ENCODE results near the gene ZNF497.
"Not testable (repeated sequence)": the region's sequence is repeated elsewhere in the genome, so short reads cannot be mapped to it uniquely, and the experiment has no call there.

ZNF497 gene

DNA sequence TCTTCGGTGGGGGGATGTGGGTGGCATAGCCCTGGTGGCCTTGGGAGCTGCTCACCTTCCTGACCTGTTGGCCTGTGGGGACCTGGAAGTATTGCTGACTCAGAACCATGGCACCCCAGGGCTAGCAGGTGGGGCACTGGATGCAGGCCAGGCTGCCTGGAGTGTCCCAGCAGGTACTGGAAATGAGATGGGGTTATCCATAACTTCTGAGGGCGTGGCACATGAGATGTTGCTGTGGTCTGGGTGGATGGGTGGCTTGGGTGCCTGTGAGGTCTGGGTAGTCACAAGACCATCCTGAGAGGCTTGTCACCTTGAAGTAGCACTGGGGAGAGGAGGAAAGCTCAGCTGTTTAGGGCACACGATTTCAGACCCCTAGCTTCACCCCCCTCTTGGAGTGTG is 32.3 kb upstream of the ZNF497 start:
- no peak for DNase-seq (ENCODE audit: low read depth, low spot score)

- DNase-seq (ENCODE audit: low read depth, low spot score): no peak
These were observed 31.1 kb upstream of the ZNF497 start for GRCh38 chr19:58393725-58394033.

- no peak for DNase-seq (ENCODE audit: low read depth, low spot score)
These were observed 30.6 kb upstream of the ZNF497 start for GRCh38 chr19:58392945-58393724.

- no peak for DNase-seq (ENCODE audit: low read depth, low spot score)
These were observed 25.6 kb upstream of the ZNF497 start for GRCh38 chr19:58388175-58388526.

DNA sequence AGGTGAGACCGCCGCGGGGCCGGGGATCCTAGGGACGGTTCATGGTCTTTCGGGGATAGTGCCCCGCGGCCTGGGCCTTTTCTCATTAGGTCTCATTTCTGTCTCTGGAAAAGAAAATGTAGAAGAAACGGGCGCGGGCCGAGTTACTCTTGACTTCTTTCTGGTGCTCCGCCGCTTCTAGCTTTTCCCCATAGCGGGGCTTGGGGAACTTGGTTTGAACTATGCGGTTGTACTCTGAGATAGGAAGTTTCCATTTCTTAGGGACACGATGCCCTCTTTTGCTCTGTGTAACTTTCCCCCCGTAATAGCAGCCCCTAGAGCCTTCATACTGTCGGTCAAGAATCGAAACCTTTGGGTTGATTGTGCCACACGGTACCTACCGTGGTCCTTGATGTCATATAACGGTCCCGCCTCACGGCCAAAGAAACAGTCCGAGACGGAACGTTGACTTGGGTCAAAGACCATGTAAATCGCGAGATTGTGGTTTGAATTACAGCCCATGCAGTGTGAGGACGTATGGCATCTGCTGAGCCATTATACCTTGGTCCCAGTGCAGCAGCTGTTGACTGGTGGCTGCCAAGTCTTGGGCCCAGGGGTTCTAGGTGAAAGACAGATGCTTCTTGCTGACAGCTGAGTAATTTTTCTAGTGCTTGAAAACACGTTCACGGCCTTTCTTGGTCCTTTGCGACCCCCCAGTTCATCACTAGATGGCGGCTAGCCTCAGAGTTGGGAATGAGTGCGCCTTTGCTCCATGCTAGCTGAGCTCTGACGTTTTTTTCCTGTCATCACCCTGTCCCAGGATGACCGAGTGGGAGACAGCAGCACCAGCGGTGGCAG is 25.0 kb upstream of the ZNF497 start:
- DNase-seq (ENCODE audit: low read depth, low spot score): no peak

- peak; percentile 91 for DNase-seq (ENCODE audit: low read depth, low spot score)
These were observed 24.2 kb upstream of the ZNF497 start, which contains the start of gene RPS5 for GRCh38 chr19:58386576-58387337. TSS of gene RPS5 (plus strand) at chr19:58387269. CDS start at chr19:58388138, 869 bp downstream.

DNA sequence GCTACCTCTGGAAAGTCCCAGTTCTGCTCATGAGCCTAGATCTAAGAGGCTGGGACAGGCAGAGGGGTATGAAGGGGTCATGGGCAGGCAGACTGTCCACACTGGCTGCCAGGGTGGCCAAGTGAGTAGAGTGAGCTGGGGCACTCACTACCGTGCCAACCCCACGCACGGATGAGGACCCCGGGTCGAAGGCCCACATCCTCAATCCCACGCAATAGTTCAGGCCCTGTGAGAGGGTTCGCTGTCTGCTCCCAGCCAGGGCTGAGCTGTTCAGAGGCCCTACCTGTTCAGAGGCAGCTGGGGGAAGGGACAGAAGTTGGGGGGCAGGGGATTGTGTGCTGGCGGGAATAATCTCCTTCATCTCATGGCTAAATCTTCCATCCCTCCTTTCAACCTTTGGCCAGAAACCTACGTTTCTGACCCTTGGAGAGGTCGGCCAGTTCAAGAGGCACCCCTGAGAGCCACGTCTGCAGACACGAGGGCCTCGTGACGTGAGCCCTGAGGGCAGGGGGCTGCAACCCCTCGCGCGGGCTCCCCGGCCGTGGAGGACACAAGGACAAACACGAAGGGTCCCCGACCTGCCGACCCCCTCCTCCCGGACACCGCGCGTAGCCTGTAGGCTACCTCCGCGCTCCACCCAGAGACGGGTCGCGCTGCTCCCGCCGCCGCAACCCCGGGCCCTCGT is 23.5 kb upstream of the ZNF497 start:
- DNase-seq (ENCODE audit: low read depth, low spot score): no peak

GRCh38 chr19:58385313-58385890 is 22.9 kb upstream of the ZNF497 start:
- no peak for DNase-seq (ENCODE audit: low read depth, low spot score)

DNA sequence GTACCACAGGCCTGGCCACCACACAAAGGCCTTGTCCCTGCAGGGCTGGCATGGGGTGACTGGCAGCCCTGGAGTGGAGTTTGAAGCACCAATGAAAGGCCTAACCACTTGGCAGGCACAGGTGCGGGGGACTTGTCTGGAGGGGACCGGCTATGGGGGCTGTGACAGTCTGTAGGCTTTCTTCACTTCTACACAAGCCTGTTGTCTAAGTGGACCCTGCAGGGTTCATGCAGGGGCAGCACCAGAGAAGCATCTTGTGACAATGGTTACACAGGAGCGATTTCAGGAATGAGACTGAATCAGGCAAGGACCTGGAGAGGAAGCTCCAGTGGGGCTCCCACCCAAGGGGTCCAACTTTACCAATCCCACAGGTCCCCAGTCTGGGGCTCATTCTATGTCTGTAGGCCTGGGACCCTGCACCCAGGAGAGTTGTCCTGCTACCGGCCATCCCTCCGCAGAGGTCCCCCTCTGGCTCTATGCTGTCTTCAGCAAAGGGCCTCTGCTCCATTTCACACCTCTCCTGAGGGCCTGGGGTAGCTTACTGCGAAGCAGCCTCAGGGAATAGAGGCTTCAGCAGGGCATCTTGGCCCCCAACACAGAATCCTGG is 20.5 kb upstream of the ZNF497 start:
- DNase-seq (ENCODE audit: low read depth, low spot score): no peak

- no peak for DNase-seq (ENCODE audit: low read depth, low spot score)
These were observed 19.1 kb upstream of the ZNF497 start for GRCh38 chr19:58381460-58382212.

DNA sequence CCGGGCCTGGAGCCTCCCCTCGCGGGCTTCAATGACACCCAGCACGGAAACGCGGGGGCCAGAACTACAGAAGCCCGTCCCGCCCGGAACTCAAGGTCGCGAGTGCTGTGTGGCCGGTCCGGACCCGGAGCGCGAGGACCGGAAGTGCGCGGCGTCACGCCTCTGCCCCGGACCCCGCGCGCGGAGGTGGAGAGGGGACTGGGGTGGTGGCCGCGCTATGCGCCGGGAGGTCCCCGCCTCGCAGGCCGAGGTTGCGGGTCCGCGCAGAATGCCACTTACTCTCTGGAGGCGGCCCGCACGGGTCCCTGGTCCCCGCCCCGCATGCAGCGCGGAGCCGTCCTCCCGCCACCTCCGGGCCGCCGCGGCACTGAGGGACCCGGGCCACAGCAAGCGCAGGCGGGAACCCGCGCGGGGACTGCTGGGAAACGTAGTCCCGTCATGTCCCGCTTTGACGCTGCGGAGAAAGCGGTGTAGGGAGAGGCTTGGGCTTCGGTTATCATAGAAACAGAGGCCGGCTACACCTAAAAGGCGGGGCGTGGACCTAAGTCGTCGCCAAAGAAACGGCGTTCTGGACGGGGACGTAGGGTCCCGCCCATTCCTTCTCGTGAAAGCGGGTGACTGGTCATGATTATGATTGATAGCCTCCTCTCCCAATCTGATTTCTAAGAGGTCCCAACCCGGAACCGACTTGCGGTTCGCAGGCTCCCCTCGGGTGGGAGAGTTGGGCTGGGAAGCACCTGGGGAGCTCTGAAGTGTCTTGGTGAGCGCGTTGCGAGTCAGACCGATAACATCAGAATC is 18.3 kb upstream of the ZNF497 start, which contains the start of gene ZNF837:
Gene ZNF837, minus strand, starts transcription at position 369 of the 798 bp plus-strand sequence. CDS start 11,698 bp downstream, outside the sequence.
- peak; percentile 93 for DNase-seq (ENCODE audit: low read depth, low spot score)

- no peak for DNase-seq (ENCODE audit: low read depth, low spot score)
These were observed 17.6 kb upstream of the ZNF497 start for GRCh38 chr19:58380037-58380661.

GRCh38 chr19:58379246-58379645 is 16.7 kb upstream of the ZNF497 start:
- no peak for DNase-seq (ENCODE audit: low read depth, low spot score)

DNA sequence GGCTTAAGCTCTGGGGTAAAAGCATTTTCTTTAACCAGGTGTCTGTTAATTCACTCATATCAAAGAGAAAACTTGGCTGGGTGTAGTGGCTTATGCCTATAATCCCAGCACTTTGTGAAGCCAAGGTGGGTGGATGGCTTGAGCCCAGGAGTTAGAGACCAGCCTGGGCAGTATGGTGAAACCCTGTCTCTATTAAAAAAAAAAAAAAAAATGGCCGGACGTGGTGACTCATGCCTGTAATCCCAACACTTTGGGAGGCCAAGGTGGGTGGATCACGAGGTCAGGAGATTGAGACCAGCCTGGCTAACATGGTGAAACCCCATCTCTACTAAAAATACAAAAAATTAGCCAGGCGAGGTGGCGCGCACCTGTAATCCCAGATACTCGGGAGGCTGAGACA is 14.2 kb upstream of the ZNF497 start:
- not testable (repeated sequence) for DNase-seq (ENCODE audit: low read depth, low spot score)

GRCh38 chr19:58374200-58374599 is 11.6 kb upstream of the ZNF497 start:
- no peak for DNase-seq (ENCODE audit: low read depth, low spot score)

- DNase-seq (ENCODE audit: low read depth, low spot score): no peak
These were observed 10.0 kb upstream of the ZNF497 start for GRCh38 chr19:58372311-58373133.

GRCh38 chr19:58368561-58369360 is 6.2 kb upstream of the ZNF497 start:
- no peak for DNase-seq (ENCODE audit: low read depth, low spot score)

Data from activated naive CD8-positive, alpha-beta T cell treated with anti-CD3 and anti-CD28 coated beads, Interleukin-2, amount 50 U/mL, for 16 hours (primary cell).